Activated CD8-positive, alpha-beta memory T cell treated with anti-CD3 and anti-CD28 coated beads, Interleukin-2, amount 10 ng/mL, durations not matched to agents 7 days and 5 days (primary cell): ENCODE data around the gene LRCH2. TPM values are rescaled to one million over a fixed set of nuclear protein-coding genes. Genes with fewer than 3 reads are reported as not detected.

Experiments used
- ATAC-seq: fragments of 150-1000 bp; cut with Tn5 transposase; one replicate; pipeline ENCODE4 v1.10.0; 2021; ENCODE audit warnings: moderate library complexity
- CTCF ChIA-PET: fragments of 350-600 bp; sonication (Branson Sonifier 250); formaldehyde crosslinking; loops from one replicate; lab custom pipeline; 2021; ENCODE audit warnings: antibody characterized with exemption; lab: Charles Lee
- DNase-seq: peaks from one replicate; pipeline ENCODE4 v3.0.0-alpha.2; 2020
- H3K27ac Mint-ChIP-seq: one replicate; pipeline ENCODE4 v1.8.0; 2021; ENCODE audit warnings: mild to moderate bottlenecking, mixed read lengths
- H3K27me3 Mint-ChIP-seq: one replicate; pipeline ENCODE4 v1.8.0; 2021; ENCODE audit warnings: mixed read lengths
- H3K36me3 Mint-ChIP-seq: one replicate; pipeline ENCODE4 v1.8.0; 2021; ENCODE audit warnings: mild to moderate bottlenecking, mixed read lengths
- H3K4me1 Mint-ChIP-seq: one replicate; pipeline ENCODE4 v1.8.0; 2021; ENCODE audit warnings: mixed read lengths
- H3K4me3 Mint-ChIP-seq: one replicate; pipeline ENCODE4 v1.8.0; 2021; ENCODE audit warnings: mild to moderate bottlenecking, moderate library complexity, mixed read lengths
- H3K9me3 Mint-ChIP-seq: one replicate; pipeline ENCODE4 v1.8.0; 2022; ENCODE audit warnings: low read depth, mixed read lengths
- total RNA-seq, 2 experiments: library from RNA; stranded (reverse); gene quantifications; one replicate each; pipeline ENCODE4 v1.2.3, GENCODE V29; 2021

LRCH2 gene, protein sequence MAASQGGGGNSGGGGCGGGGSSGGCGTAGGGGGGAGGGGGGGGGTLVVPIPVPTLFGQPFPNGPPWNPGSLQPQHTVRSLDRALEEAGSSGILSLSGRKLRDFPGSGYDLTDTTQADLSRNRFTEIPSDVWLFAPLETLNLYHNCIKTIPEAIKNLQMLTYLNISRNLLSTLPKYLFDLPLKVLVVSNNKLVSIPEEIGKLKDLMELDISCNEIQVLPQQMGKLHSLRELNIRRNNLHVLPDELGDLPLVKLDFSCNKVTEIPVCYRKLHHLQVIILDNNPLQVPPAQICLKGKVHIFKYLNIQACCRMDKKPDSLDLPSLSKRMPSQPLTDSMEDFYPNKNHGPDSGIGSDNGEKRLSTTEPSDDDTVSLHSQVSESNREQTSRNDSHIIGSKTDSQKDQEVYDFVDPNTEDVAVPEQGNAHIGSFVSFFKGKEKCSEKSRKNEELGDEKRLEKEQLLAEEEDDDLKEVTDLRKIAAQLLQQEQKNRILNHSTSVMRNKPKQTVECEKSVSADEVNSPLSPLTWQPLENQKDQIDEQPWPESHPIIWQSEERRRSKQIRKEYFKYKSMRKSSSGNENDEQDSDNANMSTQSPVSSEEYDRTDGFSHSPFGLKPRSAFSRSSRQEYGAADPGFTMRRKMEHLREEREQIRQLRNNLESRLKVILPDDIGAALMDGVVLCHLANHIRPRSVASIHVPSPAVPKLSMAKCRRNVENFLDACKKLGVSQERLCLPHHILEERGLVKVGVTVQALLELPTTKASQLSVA
- total RNA-seq: not detected

DNA sequence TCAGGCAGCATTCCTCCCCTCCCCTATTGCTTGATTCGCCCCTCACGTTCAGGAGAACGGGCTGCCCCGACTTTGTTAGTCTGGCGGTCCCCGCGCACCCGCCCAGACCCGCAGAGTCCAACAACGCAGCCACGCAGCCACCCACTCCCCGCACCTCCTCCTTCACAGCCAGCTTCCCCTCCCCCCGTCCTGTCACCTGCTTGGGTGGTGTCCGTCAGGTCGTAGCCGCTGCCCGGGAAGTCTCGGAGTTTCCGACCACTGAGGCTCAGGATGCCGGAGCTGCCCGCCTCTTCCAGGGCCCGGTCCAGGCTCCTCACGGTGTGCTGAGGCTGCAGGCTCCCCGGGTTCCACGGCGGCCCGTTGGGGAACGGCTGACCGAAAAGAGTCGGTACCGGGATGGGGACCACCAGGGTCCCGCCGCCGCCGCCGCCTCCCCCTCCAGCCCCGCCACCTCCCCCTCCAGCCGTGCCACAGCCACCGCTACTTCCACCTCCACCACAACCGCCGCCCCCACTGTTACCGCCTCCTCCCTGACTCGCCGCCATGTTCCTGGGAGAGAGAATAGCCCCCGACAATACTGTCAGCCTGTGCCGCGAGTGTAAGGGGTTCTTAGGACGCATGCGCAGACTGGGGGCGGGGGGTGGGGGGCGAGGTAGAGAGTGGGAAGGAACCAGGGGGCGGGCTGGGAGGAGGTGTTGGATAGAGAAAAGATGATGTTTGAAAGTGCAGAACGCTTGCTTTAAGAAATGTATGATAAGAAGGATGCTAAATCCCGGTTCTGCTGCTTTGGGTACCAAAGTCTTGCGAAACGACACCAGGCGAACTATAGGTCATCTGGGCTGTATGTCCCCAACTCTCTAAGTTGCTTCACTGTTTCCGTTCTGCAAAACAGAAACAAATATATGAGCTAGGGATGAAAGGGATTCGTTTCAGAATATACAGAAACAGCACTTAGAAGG is at the start of gene LRCH2:
Gene LRCH2 (minus strand): TSS at position 600 of the 959 bp plus-strand sequence. CDS start 55 bp downstream, at position 545.
- CTCF ChIA-PET: no interaction called here
- ATAC-seq (no peak), DNase-seq (no peak)
- no peak within 1 kb of the TSS for H3K4me3 Mint-ChIP-seq
- H3K27ac Mint-ChIP-seq: no peak within 1 kb of the TSS
- no peaks in the 10 kb centered on the region for H3K36me3 Mint-ChIP-seq
- H3K9me3 Mint-ChIP-seq: no peaks in the 10 kb centered on the region
- H3K27me3 Mint-ChIP-seq: peaks cover 12% of the 10 kb centered on the region
- H3K4me1 Mint-ChIP-seq: no peaks in the 10 kb centered on the region

DNA sequence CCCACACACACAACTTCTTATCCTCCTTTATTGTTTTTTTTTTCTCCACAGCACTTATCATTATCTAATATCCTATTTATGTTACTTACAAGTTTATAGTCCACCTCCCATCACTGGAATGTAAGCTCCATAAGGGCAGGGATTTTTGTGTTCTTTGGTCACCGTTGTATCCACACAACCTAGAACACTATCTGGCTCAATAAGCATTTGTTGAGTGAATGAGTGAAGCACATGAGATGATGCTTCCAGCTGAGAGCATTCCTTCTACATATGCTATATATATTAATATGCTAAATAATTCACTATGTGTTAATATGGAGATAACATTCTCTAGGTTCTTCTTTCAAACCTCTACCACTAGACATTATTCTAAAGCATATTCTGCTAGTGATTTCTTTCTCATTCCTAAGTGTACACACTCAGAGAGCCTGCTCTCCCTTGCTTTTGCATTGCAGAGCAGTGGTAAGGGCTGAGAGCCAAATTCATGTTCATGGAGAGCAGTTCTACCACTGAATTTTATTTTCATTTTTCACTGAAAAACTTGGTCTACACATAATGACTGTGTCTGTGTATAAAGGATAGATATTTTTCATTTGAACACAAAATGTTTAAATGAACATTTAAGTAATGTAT is 35.3 kb upstream of the LRCH2 start:
- Mint-ChIP-seq H3K4me1 (no peaks in the 10 kb centered on the region), H3K27me3 (no peaks in the 10 kb centered on the region), H3K27ac (no peak overlapping the region), H3K4me3 (no peak overlapping the region), H3K9me3 (no peaks in the 10 kb centered on the region), H3K36me3 (no peaks in the 10 kb centered on the region)
- CTCF ChIA-PET: no interaction called here
- no peak for ATAC-seq
- no peak for DNase-seq

DNA sequence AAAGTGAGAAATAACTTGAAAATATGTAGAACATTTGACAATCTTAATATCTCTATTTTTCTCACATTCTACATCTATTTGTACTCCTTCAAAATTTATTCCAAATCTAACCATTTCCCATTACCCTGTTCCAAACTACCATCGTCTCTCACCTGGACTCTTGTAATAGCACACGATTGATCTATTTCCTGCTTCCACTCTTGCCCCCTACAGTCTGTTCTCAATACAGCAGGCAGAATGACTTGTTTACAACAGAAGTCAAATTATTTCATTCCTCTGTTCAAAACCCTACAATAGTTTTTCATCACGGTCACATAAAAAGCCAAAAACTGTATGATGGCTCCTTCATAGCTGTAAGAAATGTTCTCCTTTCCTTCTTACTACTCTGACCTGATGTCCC is 34.5 kb upstream of the LRCH2 start:
- H3K36me3 Mint-ChIP-seq: no peaks in the 10 kb centered on the region
- ATAC-seq: no peak

DNA sequence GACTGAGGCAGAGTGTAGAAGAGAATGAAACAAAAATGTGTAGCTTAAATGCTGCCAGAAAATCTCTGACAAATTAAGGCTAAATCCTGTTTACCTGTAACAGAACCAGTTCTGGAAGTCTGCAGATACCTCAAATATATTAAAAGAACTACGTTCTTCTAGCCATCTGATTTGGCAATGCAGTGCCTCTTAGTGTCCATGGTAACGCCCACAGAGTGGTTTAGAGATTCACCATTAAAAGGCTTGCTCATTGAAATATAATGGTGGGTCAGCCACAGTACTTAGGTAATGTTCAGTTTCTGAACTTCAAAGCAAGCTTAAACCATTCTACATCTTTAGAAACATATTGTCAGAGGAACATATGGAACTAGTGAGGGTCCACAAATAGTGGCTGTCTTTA is 32.4 kb upstream of the LRCH2 start:
- no peak overlapping the region for H3K27ac Mint-ChIP-seq
- no peaks in the 10 kb centered on the region for H3K4me1 Mint-ChIP-seq
- CTCF ChIA-PET: no interaction called here
- ATAC-seq (no peak), DNase-seq (no peak)
- no peaks in the 10 kb centered on the region for H3K36me3 Mint-ChIP-seq
- H3K4me3 Mint-ChIP-seq: no peak overlapping the region
- H3K27me3 Mint-ChIP-seq: no peaks in the 10 kb centered on the region
- H3K9me3 Mint-ChIP-seq: no peaks in the 10 kb centered on the region

More for the DNA sequence above, 34.5 kb upstream of the LRCH2 start:
- no peak overlapping the region for H3K27ac Mint-ChIP-seq
- no peak overlapping the region for H3K4me3 Mint-ChIP-seq
- no peak for DNase-seq
- H3K27me3 Mint-ChIP-seq: no peaks in the 10 kb centered on the region
- CTCF ChIA-PET: no interaction called here
- no peaks in the 10 kb centered on the region for H3K9me3 Mint-ChIP-seq
- H3K4me1 Mint-ChIP-seq: no peaks in the 10 kb centered on the region

DNA sequence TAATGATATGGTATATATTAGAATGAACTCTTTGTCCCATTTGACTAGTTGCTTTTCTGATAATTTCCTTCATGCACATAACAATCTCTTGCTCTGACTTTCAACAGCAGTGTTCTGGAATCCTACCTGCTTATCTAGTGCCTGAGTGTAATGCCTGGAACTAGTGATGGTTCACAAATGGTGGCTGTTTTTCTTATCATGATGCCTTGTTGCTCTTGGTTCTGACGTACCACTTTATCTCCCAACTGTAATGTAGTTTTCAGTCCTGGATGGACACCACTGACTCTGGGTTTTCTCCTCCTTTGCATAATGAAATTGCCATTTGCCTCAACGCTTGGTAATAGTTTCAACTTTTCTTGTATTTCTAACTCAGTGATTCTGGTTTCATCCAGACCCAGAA is 30.1 kb upstream of the LRCH2 start:
- Mint-ChIP-seq H3K4me1 (no peaks in the 10 kb centered on the region), H3K9me3 (no peaks in the 10 kb centered on the region), H3K27me3 (no peaks in the 10 kb centered on the region), H3K36me3 (no peaks in the 10 kb centered on the region), H3K27ac (no peak overlapping the region), H3K4me3 (no peak overlapping the region)
- DNase-seq (no peak), ATAC-seq (no peak)
- CTCF ChIA-PET: no interaction called here

DNA sequence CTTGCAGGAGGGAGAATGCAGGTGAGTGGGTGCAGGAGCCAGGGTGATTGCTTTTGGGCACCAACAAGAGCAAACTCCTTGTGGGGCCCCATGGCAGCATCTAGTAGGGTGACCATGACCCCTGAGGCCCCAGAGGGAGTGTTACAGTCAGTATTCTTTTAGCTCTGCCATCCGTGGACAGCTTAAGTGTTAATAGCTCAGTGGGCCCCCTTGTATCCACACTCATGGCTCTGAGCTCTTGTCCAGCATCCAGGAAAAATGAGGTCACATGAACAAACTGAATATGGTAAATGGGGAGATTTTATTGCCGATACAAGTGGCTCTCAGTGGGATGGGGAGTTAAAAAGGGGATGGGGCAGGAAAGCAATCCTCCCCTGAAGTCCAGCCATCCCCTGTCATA is 27.3 kb upstream of the LRCH2 start:
- Mint-ChIP-seq H3K4me1 (no peaks in the 10 kb centered on the region), H3K4me3 (no peak overlapping the region), H3K9me3 (no peaks in the 10 kb centered on the region), H3K27me3 (no peaks in the 10 kb centered on the region), H3K36me3 (no peaks in the 10 kb centered on the region), H3K27ac (no peak overlapping the region)
- CTCF ChIA-PET: no interaction called here
- no peak for DNase-seq
- ATAC-seq: no peak

DNA sequence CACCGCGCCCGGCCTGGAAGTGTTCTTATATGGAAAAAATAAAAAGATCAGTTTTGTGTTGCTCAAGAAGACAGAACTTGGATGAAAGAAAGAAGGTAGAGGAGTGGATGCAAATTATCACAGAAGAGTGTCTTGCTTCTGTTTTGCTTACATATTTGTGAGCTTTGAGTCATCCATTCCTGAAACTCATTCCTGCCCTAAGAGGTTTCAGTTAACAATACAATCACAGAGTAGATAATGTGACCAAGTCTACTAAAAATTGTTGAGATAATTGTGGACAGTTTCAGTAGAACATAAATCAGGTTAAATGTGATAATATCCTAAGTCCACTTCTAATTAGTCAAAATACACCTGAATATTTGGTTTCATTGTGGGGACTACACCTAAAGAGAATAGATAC is 26.4 kb upstream of the LRCH2 start:
- no peaks in the 10 kb centered on the region for H3K27me3 Mint-ChIP-seq
- H3K9me3 Mint-ChIP-seq: no peaks in the 10 kb centered on the region
- H3K36me3 Mint-ChIP-seq: no peaks in the 10 kb centered on the region
- no peak overlapping the region for H3K4me3 Mint-ChIP-seq
- no peaks in the 10 kb centered on the region for H3K4me1 Mint-ChIP-seq
- no peak for DNase-seq
- no peak overlapping the region for H3K27ac Mint-ChIP-seq
- CTCF ChIA-PET: no interaction called here
- no peak for ATAC-seq

DNA sequence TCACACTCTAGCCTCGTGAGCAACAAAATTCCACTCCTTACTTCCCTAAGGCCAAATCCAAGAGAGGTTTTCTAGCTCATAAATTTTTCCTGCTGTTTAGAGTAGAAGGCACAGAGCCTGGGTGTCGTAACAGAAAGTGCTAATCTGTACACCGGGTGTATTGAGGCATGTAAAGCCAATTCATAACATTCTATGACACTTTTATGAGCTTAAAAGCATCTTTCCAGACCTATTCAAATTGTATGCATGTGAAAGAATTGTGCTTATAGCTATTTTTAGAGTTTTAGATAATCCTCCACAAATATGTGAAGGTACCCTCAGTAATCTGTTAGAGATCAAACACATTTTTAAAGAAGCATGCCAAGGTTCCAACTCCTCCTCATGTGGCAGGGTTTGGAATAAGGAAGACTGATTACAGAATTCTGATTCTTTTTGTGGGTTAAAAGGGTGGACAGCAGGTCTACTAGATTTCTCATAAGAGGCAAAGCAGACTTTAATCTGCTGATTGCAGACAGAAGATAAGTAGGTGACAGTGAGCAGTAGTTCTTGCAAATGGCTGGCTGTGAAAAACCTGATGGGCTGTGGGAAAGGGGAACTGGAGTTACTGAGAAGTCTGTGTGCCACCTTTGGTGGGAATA is 25.5 kb upstream of the LRCH2 start:
- Mint-ChIP-seq H3K4me1 (no peaks in the 10 kb centered on the region), H3K36me3 (no peaks in the 10 kb centered on the region), H3K27me3 (no peaks in the 10 kb centered on the region), H3K27ac (no peak overlapping the region), H3K9me3 (no peaks in the 10 kb centered on the region), H3K4me3 (no peak overlapping the region)
- ATAC-seq (no peak), DNase-seq (no peak)
- CTCF ChIA-PET: no interaction called here

DNA sequence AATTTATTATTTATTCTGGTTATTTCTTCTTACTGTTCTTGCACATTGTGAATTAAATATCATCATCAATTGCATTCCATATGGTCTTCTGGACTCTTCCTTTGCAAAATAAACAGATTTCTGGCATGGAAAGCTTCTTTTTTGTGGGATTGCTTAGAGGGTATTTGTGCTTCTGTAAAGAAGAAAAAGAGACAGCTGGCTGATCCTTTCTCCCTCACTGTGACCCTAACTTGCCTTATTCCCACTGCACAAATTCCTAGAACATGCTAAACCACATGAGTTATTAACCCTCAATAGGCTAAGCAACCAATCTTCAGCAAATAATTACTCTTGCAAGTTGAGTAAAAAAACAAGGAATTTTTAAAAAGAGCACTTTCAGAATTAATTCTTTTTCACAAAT is 23.8 kb upstream of the LRCH2 start:
- no peaks in the 10 kb centered on the region for H3K27me3 Mint-ChIP-seq
- no peaks in the 10 kb centered on the region for H3K9me3 Mint-ChIP-seq
- H3K4me1 Mint-ChIP-seq: no peaks in the 10 kb centered on the region
- ATAC-seq (no peak), DNase-seq (no peak)
- no peak overlapping the region for H3K27ac Mint-ChIP-seq
- CTCF ChIA-PET: no interaction called here
- H3K36me3 Mint-ChIP-seq: no peaks in the 10 kb centered on the region
- no peak overlapping the region for H3K4me3 Mint-ChIP-seq

DNA sequence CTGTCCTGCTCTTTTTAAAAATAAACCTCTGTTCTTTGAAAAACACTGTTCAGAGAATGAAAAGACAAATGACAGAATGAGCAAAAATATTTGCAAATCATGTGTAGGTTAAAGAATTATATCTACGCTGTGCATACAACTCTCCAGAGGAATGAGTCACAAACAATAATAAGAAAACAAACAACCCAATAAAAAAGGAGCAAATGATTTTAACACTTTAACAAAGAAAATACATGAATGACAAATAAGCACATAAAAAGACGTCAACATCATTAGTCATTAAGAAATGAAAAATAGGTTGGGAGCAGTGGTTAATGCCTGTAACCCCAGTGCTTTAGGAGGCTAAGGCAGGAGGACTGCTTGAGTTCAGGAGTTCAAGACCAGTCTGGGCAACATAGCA is 21.1 kb upstream of the LRCH2 start:
- no peak overlapping the region for H3K27ac Mint-ChIP-seq
- CTCF ChIA-PET: no interaction called here
- no peaks in the 10 kb centered on the region for H3K36me3 Mint-ChIP-seq
- no peaks in the 10 kb centered on the region for H3K27me3 Mint-ChIP-seq
- H3K4me3 Mint-ChIP-seq: no peak overlapping the region
- no peaks in the 10 kb centered on the region for H3K9me3 Mint-ChIP-seq
- H3K4me1 Mint-ChIP-seq: no peaks in the 10 kb centered on the region
- DNase-seq (no peak), ATAC-seq (no peak)

DNA sequence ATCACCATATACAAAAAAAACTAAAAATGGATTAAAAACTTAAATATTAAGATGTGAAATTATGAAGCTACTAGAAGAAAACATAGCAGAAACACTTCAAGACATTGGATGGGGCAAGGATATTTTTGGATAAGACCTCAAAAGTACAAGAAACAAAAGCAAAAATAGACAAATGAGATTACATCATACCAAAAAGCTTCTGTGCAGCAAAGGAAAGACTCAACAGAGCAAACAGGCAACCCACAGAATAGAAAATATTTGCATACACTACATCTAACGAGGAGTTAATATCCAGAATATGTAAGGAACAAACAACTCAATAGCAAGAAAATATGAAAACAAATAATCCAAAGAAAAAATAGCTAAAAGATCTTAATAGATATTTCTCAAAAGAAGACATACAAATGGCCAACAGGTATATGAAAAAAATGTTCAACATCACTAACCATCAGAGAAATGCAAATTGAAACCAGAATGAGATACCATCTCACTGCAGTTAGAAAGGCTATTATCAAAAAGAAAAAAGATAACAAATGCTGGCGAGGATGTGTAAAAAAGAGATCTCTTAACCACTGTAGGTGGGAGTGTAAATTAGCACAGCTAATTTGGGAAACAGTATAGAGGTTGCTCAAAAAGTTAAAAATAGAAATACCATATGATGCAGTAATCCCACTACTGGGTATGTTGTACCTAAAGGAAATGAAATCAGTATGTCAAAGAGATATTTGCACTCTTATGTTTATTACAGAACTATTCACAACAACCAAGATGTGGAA is 17.8 kb upstream of the LRCH2 start:
- Mint-ChIP-seq H3K4me1 (no peaks in the 10 kb centered on the region), H3K27me3 (no peaks in the 10 kb centered on the region), H3K4me3 (no peak overlapping the region), H3K36me3 (no peaks in the 10 kb centered on the region), H3K27ac (no peak overlapping the region), H3K9me3 (no peaks in the 10 kb centered on the region)
- ATAC-seq (no peak), DNase-seq (no peak)
- CTCF ChIA-PET: no interaction called here

DNA sequence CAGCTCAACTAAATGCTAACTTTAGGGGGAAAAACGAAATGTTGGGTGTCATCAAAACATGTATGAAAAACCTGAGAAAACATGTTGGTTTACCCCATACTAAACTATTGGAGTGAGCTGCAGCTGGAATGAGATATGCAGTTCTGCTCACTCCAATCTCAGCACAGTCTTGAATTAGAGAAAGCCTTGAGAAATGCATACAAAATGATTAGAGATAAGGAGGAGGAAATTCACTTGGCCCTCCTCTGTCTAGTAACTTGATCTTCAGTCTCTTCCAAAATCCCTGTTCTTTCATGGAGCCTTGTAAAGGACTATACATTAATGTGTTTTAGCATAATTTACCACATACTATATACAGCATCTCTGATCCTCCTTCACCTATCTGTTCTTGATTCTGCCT is 3.2 kb upstream of the LRCH2 start:
- H3K9me3 Mint-ChIP-seq: no peaks in the 10 kb centered on the region
- no peaks in the 10 kb centered on the region for H3K4me1 Mint-ChIP-seq
- H3K36me3 Mint-ChIP-seq: no peaks in the 10 kb centered on the region
- no peak overlapping the region for H3K27ac Mint-ChIP-seq
- DNase-seq (no peak), ATAC-seq (no peak)
- CTCF ChIA-PET: no interaction called here
- H3K4me3 Mint-ChIP-seq: no peak overlapping the region
- peaks cover 12% of the 10 kb centered on the region for H3K27me3 Mint-ChIP-seq
